GM13977 (cell line): ENCODE measurements around the gene PODN.

Source experiments
- DNase-seq: peaks from one replicate; pipeline ENCODE4 v3.0.0; 2012; ENCODE audit warnings: low spot score
- in situ Hi-C: fragments of 300-500 bp; cut with MboI; formaldehyde crosslinking; loops from one replicate; pipeline ENCODE4 v1.12.0; 2022; ENCODE audit warnings: low sequenced_read_pairs, low pct_unique_long_range_greater_than_20kb, mixed read lengths, inconsistent platforms; ENCODE audit not compliant: unreplicated experiment
- TF ChIP-seq, protein P1 (sequence below): IDR thresholded peaks from 2 replicates; pipeline ENCODE4 v1.5.1; 2012; ENCODE audit warnings: mild to moderate bottlenecking, control low read depth; ENCODE audit not compliant: insufficient read depth; ENCODE audit errors: extremely low read depth, missing control alignments

The PODN gene

GRCh38 chr1:53073287-53073686, 11.3 kb downstream of the PODN start:
- TF ChIP-seq, protein P1, sequence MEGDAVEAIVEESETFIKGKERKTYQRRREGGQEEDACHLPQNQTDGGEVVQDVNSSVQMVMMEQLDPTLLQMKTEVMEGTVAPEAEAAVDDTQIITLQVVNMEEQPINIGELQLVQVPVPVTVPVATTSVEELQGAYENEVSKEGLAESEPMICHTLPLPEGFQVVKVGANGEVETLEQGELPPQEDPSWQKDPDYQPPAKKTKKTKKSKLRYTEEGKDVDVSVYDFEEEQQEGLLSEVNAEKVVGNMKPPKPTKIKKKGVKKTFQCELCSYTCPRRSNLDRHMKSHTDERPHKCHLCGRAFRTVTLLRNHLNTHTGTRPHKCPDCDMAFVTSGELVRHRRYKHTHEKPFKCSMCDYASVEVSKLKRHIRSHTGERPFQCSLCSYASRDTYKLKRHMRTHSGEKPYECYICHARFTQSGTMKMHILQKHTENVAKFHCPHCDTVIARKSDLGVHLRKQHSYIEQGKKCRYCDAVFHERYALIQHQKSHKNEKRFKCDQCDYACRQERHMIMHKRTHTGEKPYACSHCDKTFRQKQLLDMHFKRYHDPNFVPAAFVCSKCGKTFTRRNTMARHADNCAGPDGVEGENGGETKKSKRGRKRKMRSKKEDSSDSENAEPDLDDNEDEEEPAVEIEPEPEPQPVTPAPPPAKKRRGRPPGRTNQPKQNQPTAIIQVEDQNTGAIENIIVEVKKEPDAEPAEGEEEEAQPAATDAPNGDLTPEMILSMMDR: no peak
- in situ Hi-C loops: no loop called here
- no peak for DNase-seq

GRCh38 chr1:53073868-53074311, 11.9 kb downstream of the PODN start:
- in situ Hi-C loops: no loop called here
- TF ChIP-seq, protein P1: no peak
- DNase-seq: no peak

DNA sequence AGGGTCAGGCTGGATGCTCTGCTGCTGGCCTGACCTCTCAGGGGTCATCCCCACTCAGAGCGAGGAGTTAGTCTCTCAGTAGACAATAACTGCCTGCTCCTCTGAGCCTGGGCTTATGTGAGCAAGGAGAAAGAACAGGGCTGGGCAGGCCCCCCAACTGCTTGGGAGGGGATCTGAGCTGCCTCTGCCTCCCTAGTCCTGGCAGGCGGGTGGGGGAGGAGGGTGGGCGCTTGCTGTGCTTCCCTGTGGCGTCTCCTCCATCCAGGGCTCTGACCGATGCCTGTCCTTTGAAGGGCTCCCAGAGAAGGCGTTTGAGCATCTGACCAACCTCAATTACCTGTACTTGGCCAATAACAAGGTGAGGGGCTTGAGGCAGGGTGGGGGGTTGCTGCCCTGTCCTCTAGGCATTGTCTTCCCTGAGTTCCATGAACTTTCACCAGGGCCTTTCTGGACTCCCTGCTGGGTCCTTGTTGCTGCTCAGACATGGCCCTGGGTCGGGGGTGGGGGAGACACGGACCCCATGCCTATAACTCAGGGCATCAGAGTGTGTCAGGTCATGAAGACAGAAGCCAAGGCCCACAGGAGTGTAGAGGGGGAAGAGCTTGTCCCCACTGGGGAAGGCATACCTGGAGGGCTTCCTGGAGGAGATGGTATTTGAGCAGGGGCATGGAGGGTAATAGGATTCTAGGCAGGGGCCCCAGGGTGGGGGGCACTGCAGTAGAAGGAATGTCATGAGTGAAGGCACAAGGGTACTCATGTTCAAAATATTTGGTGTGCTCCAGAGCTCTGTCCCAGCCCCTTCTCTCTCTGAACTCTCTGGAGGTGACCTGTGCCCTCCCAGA, 12.5 kb downstream of the PODN start:
- TF ChIP-seq, protein P1: no peak
- in situ Hi-C loops: no loop called here
- no peak for DNase-seq

- TF ChIP-seq, protein P1: no peak
- no peak for DNase-seq
- in situ Hi-C loops: no loop called here
Measured at GRCh38 chr1:53075206-53075605, 13.2 kb downstream of the PODN start.

DNA sequence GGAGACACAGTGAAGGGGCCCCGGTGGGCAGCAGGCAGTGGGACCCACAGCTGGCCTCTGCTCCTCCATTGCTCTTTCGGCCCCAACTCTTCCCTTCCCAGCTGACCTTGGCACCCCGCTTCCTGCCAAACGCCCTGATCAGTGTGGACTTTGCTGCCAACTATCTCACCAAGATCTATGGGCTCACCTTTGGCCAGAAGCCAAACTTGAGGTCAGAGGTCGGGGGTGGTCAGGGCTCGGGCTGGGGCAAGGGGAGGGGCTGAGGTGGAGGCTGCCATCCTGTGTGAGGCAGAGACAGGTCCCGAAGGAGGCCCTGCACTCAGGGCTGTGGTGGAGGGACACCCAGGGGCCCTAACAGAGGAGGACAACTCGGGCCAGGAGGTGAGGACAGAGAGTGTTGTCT, 13.7 kb downstream of the PODN start:
- in situ Hi-C loops: no loop called here
- DNase-seq: no peak
- TF ChIP-seq, protein P1: no peak

DNA sequence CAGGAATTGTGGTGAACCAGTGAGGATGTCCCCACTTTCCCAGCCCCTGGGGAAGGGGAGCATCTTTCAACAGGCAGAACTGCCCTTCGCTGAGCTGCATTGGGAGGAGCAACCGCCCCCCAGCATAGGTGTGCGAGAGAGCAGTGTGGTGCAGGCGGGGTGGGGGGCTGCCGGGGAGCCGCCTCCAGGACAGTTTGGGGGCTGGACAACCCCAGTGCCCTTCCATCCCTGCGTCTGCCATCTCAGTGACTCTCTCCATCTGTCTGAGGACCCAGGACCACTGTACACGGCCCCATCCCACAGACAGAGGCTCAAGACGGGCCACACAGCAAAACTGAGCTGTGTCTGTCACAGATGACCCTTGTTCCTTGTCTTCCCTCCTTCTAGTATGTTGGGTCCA, 14.2 kb downstream of the PODN start:
- in situ Hi-C loops: no loop called here
- TF ChIP-seq, protein P1: no peak
- no peak for DNase-seq
